Skin of body (tissue), 2 donors: Measurements from ENCODE around the gene ATRX. TPM values are rescaled to one million over a fixed set of nuclear protein-coding genes. Genes with fewer than 3 reads are reported as not detected.
"Not testable (repeated sequence)": the region's sequence is repeated elsewhere in the genome, so short reads cannot be mapped to it uniquely, and the experiment has no call there.

Experiments
- DNase-seq: peaks from one replicate; lab custom pipeline; 2025; lab: John Stamatoyannopoulos, UW
- total RNA-seq: library from RNA; depleted of rRNA; stranded (reverse); fragments of >200 nt; gene quantifications from one replicate; pipeline ENCODE4 v1.2.3, GENCODE V29; 2014

Gene ATRX
- total RNA-seq, 1 donor from 2014 or later: 132 TPM

DNA sequence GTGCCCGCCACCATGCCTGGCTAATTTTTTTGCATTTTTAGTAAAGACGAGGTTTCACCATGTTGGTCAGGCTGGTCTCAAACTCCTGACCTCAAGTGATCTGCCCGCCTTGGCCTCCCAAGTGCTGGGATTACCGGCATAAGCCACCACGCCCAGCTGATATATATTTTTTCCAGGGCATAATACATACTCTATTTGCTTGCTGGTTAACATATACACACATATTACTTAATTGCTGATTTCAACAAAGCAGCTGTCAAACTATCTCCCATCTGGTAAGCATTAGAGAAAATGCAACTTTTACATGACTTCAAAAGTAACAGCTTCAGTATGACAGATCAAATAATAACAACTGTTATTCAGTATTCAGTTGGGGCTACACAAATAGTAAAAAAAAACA is 164.6 kb downstream of the ATRX start:
- DNase-seq: not testable (repeated sequence)

DNA sequence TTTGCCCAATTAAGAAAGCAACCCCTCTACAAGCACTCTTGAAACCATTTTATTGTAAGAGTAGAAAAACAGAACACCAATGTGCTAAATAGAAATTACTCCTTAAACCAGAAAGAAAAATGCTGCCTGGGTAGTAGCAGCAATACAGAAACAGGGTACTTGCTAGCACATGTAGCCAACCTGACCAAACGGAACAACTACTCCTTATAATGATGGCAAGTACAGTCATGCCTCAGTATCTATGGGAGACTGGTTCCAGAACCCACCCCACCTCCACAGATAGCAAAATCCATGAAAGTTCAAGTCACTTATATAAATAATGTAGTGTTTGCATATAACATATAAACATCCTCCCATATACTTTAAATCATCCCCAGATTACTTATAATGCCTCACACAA is 168.8 kb downstream of the ATRX start:
- DNase-seq: no peak

DNA sequence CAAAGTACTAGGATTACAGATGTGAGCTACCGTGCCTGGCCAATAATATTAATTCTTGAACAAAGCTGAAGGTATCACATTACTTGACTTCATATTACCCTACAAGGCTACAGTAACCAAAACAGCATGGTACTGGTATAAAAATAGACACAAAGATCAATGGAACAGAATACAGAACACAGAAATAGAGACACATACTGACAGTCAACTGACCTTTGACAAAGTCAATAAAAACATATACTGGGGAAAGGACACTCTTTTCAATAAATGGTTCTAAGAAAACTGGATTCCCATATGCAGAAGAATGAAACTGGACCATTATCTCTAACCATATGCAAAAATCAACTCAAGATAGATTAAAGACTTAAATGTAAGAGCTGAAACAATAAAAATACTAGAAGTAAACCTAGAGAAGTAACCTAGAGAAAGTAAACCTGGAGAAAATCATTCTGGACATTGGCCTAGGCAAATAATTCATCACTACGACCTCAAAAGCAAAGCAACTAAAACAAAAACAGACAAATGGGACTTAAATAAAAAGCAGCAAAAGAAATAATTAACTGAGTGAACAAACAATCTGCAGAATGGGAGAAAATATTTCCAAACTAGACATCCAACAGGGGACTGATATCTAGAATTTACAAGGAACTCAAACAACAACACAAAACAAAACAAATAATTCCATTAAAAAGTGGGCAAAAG is 182.2 kb downstream of the ATRX start:
- no peak for DNase-seq

DNA sequence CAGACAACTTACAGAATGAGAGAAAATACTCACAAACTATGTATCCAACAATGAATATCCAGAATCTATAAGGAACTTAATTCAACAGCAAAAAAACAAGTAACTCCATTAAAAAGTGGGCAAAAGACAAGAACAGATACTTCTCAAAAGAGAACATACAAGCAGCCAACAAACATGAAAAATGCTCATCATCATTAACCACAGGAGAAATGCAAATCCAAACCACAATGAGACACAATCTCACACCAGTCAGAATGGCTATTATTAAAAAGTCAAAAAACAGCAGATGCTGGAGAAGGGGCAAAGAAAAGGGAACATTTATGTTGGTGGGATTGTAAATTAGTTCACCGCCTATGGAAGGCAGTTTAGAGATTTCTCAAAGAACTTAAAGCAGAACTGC is 188.5 kb downstream of the ATRX start:
- no peak for DNase-seq

DNA sequence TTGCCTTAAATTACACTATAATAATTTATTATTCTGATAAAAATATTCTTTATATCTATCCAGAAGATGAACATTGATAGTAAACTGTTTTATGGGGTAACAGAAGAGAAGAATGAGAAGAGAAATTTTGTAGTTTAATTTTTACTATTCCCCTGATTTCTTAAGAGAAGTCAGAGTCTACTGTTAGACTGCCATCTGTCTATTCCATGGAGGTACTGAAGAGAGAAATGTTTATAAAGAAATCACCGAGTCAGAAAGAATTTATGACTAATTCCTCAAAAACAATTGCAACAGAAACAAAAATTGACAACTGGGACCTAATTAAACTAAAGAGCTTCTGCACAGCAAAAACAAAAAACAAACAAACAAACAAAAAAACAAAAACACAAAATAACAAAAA is 188.9 kb downstream of the ATRX start:
- DNase-seq: no peak

DNA sequence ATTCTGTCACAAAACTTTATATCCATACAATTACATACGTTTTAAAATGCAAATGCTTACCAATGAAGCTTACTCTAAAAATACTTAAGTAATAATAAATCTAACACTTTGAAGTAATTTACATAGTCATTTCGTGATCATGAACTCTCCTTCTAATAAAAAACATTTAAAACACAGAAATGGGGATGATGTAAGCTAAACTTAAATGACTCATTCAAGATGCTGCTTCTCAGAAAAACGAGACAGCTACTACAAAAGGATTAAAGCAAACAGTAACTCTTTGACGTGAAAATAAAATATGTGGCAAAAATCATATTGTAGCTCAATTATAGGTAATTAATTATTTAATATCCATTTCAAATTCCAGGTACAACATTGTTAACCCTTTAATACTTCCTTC is 190.2 kb downstream of the ATRX start:
- DNase-seq: no peak

DNA sequence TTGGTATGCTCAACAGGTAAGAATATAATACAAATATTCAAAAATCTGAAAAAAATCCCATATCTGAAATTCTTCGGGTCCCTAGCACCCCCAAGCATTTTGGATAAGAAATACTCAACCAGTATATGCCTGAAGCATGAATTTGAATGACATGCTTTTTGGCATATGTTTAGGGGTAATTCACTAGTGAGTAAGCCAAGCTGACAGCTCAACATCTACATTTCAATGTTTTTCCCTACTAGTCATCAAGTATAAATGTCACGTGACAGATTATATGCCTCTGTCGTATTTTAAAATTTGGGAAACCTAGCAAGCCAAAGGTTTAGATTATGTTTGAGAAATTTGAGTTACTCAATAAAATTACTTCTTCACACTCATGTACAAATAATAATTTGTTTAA is 213.7 kb downstream of the ATRX start:
- no peak for DNase-seq

DNA sequence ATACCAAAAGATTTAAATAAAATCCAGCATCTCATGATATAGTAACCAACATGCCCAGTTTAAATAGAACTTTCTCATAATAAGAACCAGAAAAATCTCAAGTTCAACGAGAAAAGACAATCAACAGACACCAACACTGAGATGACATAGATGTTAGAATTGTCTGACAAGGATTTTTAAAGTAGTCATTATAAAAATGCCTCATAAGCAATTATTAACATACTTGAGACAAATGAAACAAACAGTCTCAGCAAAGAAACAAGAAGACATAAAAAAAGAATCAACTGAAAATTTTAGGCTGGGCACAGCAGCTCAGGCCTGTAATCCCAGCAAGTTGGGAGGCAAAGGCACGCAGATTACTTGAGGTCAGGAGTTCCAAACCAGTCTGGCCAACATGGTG is 220.7 kb downstream of the ATRX start:
- DNase-seq: no peak

DNA sequence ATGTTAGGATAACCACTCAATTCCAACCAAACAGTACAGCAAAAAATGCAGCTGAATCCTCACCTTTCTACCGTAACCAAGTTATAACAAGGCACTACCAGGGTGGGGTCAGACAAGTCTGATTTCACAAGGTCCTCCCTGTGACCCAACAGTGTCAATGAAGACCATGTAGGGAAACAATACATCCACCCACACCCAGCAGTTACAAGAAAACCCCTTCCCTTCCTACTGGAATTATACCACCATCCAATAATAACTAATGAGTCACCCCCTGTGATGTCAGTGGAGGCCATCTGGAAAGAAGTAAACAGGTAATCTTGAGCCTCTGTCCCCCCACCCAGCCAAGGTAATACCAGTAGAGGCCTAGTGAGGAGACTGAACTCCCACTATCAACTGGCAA is 221.2 kb downstream of the ATRX start:
- no peak for DNase-seq

DNA sequence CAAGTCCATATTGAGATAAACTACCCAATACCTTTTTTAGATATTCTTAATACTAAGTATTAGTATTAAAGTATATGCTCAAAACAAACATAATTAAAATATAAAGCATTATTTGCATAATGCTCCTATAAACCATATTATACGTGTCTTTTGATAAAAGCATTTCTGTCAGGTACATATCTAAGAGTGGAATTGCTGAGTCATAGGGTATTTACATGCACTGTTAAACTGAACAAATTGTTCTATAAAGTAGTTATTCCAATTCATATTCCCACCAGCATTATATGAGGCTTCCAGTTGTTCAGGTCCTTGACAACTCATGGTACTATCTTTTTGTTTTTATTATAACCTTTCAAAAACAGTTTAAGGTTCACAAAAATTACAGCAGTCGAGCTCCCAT is 224.6 kb downstream of the ATRX start:
- no peak for DNase-seq

DNA sequence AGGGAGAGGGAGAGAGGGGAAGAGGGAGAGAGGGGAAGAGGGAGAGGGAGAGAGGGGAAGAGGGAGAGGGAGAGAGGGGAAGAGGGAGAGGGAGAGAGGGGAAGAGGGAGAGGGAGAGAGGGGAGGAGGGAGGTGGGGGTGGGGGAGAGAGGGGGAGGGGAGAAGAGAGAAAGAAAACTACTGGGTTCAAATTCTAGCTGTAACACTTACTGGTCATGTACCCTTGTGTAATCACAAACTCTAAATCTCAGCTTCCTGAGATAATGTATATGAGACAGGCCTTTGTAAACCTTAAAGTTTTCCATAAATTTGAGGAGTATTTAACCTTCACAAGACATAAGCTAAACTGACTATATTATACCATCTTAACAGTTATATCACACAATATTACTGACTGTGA is 229.7 kb downstream of the ATRX start:
- no peak for DNase-seq

DNA sequence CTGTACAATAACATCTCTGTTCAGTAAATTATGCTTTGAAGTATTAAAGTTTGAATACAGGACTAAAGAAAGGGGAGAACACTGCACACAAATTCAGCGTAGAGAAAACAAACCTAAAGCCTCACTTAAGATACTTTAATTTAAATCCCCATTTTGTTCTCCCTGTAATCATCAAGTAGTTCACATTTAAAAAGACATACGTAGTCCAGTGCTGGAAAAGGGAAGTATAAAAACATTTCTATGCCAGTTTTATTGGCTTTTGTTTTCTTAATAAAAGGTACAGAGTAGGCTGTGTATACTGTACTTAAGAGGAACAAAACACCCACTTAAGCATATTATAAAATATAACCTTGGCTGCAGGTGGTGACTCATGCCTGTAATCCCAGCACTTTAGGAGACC is 237.3 kb downstream of the ATRX start:
- DNase-seq: no peak

DNA sequence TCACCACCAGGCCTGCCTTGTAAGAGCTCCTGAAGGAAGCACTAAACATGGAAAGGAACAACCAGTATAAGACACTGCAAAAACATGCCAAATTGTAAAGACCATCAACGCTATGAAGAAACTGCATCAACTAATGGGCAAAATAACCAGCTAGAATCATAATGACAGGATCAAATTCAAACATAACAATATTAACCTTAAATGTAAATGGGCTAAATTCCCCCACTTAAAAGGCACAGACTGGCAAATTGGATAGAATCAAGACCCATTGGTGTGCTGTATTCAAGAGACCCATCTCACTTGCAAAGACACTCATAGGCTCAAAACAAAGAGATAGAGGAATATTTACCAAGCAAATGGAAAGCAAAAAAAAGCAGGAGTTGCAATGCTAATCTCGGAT is 246.2 kb downstream of the ATRX start:
- not testable (repeated sequence) for DNase-seq

DNA sequence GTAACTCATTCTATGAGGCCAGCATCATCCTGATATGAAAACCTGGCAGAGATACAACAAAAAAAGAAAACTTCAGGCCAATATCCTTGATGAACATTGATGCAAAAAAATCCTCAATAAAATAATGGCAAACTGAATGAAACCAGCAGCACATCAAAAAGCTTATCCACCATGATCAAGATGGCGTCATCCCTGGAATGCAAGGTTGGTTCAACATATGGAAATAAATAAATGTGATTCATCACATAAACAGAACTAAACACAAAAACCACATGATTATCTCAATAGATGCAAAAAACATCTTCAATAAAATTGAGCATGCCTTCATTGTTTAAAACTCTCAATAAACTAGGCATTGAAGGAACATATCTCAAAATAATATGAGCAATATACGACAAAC is 254.8 kb downstream of the ATRX start:
- not testable (repeated sequence) for DNase-seq

DNA sequence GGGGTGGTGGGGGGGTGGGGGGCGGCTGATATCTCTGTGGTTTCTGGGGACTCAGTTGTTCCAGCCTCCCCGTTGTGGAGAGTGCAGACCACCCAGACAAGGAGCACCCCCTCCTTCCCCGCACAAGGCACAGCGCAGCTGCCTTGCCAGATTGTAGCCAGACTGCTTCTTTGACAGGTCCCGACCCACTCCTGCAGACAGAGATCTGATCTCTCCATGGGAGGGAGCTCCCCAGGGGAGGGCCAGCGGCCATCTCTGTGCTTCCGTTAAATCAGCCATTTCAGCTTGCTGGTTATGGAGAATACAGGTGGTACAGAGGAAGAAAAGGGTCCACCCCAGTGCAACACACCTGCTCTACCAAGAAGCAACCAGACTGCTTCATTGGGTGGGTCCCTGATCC is 258.0 kb downstream of the ATRX start:
- DNase-seq: no peak

DNA sequence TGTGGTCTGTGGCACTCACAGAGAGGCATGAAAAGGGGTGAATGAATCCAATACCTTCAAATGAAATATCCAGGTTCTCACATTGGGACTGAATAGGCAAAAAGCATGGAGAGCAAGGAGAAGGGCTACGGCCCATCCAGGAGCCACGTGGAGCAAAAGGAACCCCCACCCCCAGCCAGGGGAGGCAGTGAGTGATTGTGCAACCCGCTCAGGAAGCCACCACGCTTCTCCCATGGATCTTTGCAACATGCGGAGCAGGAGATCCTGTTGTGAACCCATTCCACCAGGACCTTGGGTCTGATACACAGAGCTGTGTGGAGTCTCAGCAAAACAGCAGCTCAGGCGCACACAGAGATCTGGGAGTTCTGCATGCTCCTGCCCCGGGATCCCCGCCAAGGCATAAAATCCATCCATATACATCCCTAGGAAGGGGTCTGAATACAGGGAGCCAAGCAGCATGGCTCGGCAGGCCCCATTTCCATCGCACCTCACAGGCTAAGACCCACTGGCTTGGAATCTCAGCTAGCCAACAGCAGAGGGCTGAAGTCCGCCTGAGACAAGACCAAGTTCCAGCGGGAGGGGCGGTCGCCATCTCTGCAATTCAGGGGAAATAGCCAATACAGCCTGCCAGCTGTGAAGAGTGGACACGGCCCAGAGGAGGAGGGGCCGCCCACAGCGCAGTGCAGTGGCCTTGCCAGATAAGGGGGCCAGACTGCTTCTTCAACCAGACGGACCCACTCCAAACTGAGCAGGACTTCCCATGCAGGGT is 258.6 kb downstream of the ATRX start:
- DNase-seq: no peak

DNA sequence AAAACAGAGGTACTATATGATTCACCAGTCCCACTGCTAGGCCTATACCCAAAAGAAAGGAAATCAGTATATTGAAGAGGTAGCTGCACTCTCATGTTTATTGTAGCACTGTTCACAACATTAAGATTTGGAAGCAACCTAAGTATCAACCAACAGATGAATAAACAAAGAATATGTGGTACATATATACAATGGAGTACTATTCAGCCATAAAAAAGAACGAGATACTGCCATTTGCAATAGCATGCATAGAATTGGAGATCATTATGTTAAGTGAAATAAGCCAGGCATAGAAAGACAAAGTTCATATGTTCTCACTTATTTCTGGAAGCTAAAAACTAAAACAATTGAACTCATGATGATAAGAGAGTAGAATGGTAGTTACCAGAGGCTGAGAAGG is 266.3 kb downstream of the ATRX start:
- DNase-seq: no peak

DNA sequence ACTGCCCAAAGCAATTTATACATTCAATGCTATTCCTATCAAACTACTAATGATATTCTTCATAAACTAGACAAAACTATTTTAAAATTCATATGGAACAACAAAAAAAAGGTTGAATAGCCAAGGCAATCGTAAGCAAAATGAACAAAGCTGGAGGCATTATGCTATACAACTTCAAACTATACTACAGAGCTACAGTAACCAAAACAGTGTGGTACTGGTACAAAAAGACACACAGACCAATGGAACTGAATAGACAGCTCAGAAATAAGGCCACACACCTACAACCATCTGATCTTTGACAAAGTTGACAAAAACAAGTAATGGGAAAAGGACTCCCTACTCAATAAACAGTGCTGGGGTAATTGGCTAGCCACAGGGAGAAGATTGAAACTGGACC is 271.8 kb downstream of the ATRX start:
- no peak for DNase-seq

DNA sequence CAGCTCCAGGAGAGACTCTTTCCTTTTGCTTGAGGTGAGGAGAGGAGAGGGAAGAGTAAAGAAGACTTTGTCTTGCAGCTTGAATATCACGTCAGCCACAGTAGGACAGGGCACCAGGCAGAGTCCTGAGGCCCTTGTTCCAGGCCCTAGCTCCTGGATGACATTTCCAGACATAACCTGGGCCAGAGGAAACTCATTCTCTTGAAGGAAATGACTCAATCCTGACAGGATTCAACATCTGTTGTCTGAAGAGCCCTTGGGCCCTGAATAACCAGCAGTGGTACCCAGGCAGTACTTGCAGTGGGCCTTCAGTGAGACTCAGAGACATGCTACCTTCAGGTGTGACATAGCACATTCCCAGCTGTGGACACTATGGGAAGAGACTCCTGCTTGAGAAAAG is 276.0 kb downstream of the ATRX start:
- no peak for DNase-seq

DNA sequence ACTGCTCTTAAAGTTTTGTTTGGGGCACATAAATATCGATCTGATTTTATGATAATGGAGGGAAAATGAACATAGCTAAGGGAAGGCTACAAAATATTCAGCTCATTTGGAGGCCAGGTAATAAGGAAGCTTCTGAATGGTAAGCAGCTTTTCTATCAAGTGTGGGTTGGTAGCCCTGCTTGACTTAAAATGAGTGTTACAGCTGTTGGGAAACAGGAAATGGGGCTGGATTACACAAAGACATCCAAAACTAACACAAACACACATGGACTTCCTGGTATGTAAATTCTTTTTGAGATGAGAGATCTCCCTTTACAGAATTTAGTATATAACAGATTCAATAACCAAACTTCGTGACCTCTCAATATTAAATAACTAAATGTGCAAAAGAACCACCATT is 280.8 kb downstream of the ATRX start:
- peak; percentile 15 for DNase-seq

DNA sequence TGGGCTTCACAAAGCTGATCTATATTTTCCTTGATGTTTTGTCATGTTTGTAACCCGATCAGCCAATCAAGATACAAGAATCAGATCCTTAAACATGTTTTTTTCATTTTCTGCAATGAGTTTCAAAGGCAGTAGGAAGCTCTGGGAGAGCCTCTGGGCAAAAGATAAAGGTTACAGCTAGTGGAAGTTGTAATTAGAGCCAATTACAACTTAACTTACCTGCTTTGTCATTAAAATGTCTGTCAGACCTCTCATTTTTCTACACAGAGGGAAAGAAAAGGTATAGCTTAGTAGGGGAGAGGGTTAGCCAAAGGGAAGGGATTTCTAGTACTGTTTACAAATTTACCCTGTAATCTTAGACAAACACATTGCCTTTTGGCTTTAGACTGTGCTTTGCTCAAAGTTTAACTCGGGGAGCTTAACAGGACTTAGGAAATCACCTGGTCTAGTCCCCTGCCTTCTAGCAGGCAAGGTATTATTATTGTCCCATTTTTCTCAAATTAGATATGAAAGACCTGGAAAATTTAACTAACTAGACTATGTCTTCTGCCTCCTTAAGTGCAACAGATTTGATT is 283.0 kb downstream of the ATRX start:
- DNase-seq: no peak

DNA sequence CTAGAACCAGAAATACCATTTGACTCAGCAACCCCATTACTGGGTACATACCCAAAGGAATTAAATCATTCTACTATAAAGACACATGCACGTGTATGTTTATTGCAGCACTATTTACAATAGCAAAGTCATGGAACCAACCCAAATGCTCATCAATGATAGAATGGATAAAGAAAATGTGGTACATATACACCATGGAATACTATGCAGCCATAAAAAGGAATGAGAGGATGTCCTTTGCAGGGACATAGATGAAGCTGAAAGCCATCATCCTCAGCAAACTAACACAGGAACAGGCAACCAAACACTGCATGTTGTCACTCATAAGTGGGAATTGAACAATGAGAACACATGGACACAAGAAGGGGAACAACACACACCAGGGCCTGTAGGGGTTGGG is 285.9 kb downstream of the ATRX start:
- DNase-seq: not testable (repeated sequence)
